GM18909 (cell line): ENCODE results near the gene TSPAN11.

Experiments used
- ATAC-seq: cut with Tn5 transposase; IDR thresholded peaks from one replicate; pipeline ENCODE4 v1.9.1; 2021; ENCODE audit warnings: mild to moderate bottlenecking; ENCODE audit not compliant: unreplicated experiment, poor library complexity

TSPAN11 gene

DNA sequence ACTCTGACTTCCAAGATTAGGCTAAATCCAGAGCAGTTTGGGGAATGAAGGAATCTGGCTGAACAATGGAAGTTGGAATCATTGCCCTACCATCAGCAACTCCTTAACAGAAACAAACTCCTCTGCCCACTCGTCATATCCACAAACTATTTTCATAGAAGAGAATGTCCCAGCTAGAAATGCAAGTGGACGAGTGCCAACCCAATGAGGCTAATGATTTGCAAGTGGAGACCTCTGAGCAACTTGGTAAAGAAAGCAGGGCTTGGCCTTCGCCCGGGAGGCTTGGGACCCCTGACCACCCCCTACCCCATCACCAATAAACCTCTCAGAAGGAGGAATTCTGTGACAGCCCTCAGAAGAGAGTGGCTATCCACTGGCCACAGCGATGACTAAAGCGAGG is 107.1 kb downstream of the TSPAN11 start:
- no peak for ATAC-seq

DNA sequence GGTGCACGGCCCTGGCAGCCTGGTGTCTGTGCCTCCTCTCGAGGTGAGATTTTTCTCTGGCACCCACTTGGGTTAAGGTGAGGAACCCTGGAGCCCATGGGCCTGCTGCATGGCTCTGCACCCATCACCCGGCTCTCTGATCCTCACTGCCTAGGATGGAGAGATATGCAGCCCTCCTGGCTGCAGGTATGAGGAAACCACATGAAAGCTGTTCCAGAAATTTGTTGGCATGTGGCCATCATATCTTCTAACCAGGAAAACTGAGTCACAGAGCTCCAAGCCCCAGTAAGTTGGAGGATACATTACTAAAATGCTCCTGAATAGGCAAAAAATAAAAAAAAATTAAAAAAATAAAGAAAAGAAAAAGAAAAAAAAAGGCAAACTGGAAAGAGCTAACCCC is 107.8 kb downstream of the TSPAN11 start:
- no peak for ATAC-seq

DNA sequence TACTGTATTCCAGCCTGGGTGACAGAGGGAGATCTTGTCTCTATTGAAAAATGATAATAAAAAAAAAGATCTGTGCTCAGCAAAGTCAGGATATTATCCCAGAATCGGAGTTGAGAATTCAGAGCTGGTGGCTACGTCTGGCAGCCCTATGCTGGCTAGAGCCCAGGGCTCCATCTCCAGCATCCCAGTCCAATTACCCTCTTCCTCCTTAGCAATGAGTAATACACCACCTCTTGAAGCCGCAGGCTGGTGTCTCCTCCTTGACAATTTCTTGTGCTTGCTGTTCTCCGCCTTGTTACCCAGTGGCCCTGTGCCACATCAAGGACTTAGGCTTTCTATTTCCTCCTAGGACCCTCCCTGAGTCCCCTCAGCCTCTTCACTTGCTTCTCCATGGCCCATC is 108.7 kb downstream of the TSPAN11 start:
- no peak for ATAC-seq

DNA sequence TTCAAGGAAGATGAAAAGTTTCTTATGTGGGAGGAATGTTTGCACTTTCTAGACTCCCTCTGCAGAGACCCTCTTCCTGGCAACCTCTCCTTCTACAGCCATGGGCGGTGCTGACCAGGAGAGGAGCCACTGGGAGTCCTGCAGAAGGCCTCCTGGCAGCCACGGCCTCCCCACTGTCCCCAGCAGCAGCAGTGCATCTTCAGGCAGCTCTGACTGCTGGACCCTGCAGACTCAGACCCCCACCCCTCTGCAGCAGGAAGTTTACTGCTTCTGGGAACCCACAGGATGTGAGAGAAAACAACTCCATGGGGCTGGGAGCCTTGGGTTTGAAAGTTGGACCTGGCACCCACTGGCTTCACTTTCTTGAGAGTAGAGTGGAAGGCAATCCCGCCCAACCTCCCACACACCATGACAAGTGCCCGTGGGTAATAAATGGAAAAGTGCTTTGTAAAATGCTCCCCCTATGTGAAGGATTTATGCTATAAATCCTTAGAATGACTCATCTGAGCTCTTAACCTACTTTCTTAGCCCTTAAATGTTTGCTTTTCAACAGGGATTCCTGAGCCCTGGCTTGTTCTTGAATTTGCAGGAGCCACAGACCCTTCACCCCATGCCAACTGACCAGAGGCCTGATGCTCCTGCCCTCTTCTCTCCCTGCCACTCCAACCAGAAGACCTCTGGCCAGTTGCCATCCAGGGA is 109.6 kb downstream of the TSPAN11 start:
- ATAC-seq = no peak

DNA sequence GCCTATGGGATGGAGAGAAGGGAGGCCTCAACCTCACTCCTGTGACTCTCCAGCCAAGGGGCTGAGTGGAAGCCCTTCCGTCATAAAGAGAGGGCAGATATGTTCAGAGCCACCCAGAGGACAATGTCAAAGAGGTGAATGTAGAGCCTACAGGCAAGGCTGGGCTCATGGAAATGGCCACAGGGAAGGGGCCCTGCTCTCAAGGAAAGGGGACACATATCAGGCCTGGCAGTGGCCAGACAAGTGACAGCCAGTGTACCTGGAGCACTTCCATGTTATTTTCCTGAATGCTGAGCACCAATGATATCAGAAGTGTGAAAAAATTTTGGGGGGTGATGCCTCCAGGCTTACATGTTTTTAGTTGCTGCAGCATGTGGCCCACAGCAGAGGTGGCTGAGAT is 110.5 kb downstream of the TSPAN11 start:
- no peak for ATAC-seq

DNA sequence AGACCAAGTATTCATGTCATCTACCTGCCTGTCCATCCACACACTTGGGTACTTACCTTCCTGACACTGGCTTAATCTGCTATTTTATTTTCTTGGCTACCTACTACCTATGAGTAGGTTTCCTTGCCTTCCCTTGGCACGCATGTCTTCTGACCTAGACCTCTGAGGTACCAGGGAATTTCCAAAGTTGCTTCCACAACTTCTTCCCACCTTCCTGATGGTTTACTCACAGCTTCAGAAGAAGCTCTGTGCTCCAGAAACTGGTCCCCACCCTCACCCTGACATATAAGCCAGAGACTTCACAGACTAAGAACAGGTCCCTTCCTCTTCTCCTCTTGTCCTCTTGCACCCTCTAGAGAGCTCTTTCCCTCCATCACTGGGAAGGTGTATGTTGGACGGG is 111.4 kb downstream of the TSPAN11 start:
- no peak for ATAC-seq

DNA sequence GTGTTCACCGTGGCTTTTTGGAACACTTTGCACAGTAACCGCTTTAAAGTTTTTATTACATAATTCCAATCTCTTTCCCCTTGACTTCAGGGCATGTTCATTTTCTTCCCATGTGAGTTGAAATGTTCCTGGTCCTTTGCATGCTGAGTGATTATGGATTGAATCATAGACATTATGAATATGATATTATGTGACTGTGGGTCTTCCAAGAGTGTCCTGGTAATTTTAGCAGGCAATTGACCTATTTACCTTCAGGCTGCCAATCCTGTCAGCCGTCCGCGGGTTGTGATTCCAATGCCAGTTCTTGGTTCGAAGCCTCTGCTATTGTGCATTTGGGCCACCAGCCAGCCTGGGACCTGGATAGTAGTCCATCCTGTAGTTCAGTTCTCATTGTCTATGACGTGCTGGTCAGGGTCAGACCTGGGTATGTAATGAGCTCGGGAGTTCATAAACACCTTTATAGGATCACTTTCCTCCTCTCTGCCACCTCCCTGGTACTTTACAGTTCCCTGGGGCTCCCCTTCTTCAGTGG is 114.6 kb downstream of the TSPAN11 start:
- no peak for ATAC-seq
